Medulla oblongata (tissue), 1 donor: ENCODE measurements around the gene JOSD1.

Experiments
- DNase-seq: peaks from one replicate; pipeline ENCODE4 v3.0.0-alpha.2; 2015; ENCODE audit errors: extremely low spot score

The JOSD1 gene

DNA sequence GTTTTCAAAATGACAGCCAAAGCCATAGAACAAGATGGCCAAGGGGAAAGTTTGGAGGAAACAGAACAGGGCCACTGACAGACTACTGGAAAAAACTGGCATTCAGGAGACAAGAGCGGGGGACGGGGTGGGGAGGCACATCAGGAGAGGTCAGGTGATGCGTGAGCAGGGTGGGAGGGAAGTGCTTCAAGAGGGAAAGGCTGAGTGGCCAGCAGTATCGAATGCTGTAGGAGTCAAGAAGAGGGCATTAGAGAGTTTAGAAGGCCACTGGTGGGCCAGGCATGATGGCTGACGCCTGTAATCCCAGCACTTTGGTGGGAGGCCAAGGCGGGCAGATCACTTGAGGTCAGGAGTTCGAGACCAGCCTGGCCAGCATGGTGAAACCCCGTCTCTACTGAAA is 13.2 kb upstream of the JOSD1 start:
- no peak for DNase-seq

DNA sequence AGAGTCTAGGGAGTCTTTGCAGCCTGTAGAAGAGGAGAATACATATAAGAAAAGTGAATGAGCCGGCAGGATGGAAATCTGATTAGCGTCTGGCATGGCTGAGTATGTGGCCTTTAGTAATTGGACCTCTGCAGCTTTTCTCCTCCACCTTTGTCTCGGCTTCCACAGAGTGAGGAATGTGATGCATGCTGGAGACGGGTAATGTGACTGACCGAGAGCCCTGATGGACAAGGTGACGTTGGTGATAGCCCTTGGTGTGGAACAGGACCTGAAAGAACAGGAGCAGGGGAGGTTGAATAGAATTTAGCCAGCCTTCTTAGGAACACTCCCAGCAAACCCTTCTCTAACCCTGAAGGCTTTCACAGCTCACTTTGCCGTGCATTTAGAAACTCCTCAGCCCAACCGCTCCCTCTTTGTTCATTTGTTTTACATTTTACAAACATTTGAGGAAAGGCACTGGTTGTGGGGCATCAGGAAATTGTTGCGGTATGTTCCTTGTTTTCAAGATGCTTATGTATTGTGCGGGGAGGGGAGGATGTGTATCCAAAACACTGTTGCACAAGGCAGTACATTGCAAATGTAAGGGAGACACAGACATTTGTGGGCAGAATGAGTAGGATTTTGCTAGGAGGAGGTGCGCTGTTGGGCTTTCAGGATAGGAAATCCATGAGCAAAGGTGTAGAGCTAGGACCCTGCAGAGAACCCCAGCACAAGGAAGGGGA is 11.9 kb upstream of the JOSD1 start:
- no peak for DNase-seq

- no peak for DNase-seq
These were observed 10.1 kb upstream of the JOSD1 start for GRCh38 chr22:38710866-38711265.

DNA sequence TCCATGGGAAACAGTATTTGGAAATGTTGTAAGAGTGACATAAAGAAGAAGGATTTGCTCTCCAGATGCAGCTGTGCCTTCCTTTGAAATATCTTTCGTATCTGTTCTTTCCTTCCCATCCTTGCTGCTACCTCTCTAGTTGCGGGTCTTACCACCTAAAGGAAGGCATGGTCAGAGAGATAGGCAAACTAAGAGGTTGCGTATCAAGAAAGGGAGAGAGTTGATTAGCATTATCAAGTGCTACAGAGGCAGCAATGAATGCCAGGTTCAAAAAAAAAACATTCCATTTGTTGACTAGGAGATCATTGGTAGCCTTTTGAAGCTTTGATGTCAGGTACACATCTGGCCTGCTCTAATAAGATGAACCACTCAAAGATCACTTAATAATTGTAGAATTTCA is 9.6 kb upstream of the JOSD1 start:
- no peak for DNase-seq

DNA sequence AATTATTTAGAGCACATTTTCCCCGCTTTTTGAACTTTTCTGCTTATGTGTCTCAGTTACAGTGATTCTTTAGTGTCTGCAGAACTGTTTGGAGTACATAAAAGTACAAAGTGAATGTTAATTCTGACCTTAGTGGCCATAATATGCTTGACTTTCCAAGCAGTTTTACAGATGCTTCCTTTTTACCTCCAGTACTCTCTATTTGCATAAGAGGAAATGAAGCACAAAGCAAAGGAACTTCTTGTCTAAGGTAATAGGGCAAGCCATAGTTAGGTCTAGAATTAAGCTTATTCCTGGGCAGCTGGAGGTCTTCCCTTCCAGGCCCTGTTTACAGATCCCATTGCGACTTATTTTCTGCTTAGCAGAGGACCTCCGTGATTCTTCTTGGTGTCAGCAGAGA is 8.6 kb upstream of the JOSD1 start:
- no peak for DNase-seq

DNA sequence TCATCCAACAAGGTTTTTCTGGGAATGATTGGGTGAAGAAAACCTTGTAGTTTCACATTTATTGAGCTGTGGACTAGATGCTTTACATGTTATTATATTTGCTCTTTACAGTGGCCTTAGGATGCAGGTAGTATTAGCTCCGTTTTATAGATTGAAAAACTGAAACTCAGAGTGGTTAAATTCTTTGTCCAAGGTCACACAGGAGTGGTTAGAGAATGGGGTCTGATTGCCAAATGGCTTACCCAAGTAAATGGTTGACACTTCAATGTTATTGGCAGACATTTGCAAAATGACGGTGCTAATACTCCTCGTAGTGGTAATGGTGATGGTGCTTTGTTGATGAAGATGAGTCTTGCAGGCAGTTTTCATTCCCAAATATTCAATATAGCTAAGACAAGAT is 7.2 kb upstream of the JOSD1 start:
- DNase-seq = no peak

- DNase-seq = no peak
These were observed 6.6 kb upstream of the JOSD1 start for GRCh38 chr22:38707346-38707745.

DNA sequence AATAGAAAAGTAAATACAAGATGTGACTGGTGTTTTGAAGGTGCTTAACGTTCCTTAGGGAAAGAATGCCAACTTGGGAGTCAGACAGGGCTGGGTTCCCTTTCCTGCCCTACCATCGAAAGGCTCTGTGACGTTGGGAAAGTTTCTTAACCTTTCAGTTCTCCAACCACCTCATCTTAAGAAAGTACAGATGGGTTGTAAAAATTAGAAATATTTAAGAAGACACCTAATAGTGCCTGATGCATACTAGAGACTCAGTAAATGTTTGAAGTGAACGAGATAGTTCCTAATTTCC is 6.1 kb upstream of the JOSD1 start:
- no peak for DNase-seq

DNA sequence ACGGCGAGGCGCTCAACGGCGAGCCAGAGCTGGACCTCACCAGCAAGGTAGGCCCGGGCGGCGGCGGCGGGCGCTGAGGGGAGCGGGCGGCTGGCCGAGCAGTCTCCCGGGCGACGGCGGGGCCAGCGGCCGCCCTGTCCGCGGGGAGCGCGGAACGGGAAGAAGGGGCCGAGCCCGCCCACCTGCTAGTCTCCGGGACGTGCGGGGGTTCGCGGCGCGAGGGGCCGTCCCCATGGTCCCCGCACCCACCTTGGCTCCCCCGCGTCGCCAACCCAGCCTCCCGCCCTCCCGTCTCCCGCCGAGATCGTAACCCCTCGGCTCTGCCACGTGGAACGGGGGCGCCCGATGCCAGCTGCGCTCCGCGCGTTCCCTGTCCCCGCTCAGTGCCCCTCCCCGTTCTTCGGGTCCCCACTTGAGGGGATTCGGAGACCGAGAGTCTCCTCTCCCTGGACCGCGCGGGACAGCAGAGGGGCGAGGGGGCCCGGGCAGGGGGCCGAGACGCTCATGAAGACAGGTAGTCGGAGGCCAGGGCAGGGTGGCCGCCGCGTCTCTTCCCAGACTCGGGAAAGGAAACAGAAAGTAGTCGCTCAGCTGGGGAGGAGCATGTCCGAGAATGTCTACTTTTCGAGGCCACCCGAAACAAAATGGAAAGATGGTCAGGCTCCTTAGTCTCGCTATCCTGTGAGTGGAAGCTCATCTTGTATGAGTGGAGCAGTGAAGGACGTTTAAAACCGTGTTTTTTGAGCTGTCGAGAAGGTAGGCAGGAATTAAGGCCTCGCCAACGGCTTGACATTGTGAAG is 5.6 kb upstream of the JOSD1 start:
- peak; percentile 42 for DNase-seq

DNA sequence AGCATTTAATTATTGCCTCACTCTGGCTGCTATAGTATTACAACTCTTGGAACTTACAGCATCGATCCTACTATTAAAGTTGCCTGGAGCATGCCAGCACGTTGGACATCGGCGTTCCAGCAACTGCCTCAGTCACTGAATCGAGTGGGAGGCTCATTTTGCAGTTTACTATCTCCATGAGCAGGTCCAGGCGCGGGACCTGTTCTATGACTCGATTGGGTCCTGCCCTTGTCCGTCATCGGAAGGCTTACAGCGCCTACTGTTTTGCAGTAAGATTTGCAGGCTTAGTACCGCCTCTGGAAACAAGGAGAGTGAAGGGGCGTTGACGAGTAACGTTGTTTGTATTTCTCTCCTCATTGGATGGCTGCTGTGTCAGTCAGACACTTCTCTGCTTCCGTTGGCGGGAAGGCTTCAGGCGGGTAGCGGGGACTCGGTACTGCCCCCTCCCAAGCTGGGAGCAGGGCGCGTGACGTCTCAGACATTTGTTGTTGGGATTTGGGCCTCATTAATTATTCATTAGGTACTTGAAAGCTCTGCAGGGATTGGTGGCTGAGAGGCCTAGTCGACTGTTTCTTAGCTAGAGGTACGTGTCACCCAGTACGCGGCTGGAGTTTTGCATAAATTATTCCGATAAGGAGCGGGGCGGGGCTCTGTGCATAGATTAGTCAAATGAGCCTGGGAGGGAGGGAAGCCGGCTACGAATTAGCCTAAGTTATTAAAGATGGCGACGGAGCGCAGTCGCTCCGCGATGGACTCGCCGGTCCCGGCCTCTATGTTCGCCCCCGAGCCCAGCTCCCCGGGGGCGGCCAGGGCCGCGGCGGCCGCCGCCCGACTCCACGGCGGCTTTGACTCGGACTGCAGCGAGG is 4.7 kb upstream of the JOSD1 start, which contains the start of gene GTPBP1:
Gene GTPBP1 (plus strand): TSS at position 710 of the 866 bp plus-strand sequence. CDS start 12 bp downstream, at position 722.
- peak; percentile 100 for DNase-seq

- no peak for DNase-seq
These were observed 4.0 kb upstream of the JOSD1 start for GRCh38 chr22:38704654-38705234.

DNA sequence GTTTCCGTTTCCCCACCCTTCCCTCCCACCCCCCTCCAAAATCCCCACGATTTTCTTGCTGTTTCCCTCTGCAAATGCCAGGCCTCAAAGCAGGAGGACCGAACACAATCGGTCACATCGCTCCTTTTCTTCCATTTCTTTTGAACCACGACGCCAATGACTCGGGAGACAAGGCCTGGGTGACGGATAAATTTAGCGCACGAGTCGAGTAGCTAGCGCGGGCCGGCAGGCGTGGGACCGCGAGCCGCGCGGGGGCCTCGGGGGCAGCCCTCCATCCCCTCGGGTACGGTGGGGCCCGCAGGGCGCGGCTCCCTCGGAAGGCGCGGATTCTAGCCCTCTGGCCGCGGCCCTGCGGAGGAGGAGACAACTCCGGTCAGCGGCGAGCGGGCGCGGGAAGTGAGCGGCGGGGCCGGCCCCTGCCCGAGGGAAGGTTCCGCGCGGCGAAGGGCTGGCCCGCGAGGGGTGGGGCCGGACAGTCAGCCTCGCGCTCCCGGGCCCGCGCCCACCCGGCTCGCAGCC is 414 bp downstream of the JOSD1 start:
- peak; percentile 42 for DNase-seq

DNA sequence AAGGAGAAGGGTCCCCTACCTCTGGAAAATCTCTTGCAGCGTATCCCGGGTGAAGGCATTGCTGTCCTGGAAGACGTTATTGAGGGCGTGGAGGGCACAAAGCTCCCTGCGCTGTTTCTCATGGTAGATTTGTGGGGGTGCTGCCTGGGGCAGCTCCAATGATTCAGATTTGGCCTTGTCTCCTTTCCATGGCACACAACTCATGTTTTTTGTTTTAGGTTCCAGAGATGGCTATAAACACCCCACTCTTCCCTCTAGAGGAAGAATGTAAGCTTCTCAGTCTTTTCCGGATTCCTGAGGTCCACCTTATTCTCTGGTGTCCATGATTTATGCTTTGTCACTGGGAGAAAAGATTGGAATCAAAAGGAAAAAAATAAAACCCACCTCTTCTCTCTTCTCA is 959 bp downstream of the JOSD1 start:
- peak; percentile 44 for DNase-seq

GRCh38 chr22:38699143-38699542 is 1.6 kb downstream of the JOSD1 start:
- no peak for DNase-seq

DNA sequence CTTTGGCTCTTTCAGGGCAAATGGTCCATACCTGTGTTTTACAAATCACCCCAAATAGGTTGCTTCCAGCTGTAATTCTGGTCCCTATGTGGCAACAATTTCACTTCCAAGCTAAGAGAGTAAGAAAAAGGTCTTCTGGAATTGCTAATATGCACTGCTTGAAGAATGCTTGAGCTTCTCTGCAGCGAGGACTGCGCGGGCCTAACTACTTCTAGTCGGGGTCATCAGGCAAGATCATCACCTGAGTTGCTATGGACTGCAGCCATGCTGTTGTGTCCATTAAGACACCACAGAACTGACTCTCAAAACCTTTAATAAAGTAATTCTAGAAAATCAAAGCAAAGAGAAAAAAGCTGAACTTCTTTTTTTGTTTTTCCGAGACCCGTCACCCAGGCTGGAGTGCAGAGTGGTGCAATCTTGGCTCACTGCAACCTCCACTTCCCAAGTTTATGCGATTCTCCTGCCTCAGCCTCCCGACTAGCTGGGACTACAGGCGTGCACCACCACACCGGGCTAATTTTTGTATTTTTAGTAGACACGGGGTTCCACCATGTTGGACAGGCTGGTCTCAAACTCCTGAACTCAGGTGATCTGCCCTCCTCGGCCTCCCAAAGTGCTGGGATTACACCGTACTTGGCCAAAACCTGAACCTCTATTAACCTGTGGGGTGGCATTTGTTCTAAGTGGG is 2.2 kb downstream of the JOSD1 start:
- no peak for DNase-seq

- DNase-seq = peak; percentile 50
These were observed 3.2 kb downstream of the JOSD1 start for GRCh38 chr22:38697425-38698089.

DNA sequence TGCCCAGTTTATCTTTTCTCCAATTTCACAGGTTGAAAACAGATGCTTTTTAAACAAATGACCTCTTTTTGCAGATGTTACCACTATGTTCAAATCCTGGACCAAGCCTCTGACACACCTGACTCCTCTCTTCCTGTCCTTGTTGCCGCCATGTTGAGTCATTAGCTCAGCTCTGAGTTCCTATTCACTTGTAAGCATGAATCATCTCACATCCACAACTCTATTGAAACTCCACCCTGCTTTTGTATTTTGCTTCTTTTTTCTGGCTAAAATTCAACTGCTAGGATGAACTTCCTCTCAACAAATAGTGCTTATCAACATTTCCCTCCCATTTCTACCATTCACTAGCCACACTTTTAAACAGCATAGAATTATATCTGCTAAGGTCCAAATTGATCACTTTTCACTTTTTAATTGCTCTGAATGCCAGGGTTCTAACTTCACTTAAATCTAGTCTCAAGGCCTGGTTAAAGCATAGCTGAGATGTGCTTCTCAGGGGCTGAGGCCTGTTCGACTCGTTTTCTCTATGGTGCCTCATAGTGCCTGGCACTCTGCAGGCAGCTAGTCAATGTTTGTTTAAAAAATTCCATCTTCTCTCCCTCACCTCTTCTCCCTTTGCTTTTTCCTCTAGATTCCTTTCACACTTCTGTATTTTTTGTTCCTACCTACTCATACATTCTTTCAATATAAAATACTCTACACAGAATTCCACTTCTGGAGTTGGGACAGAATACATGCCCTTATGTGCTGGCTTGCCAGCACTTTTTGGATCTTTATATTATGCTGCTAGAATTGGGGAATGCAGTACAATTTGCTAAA is 3.9 kb downstream of the JOSD1 start:
- DNase-seq = peak; percentile 53

GRCh38 chr22:38694940-38695339 is 5.8 kb downstream of the JOSD1 start:
- DNase-seq = no peak

- DNase-seq = no peak
These were observed 6.7 kb downstream of the JOSD1 start for GRCh38 chr22:38694049-38694448.

- DNase-seq = no peak
These were observed 11.1 kb downstream of the JOSD1 start for GRCh38 chr22:38689651-38690050.
